ENCODE measurements around the gene ASB8. TPM values are rescaled to one million over a fixed set of nuclear protein-coding genes. Genes with fewer than 3 reads are reported as not detected.
A peak's percentile ranks its signal among the peaks of the same experiment; 100 is the strongest.

Gene ASB8
- total RNA-seq, 2 donors from 2014 or later = 35.7 to 68.6 TPM

GRCh38 chr12:48145981-48146380, 11.3 kb downstream of the ASB8 start:
- peaks cover 0 to 32% of the 10 kb centered on the region in 2 donors for H3K4me1 ChIP-seq
- H3K9me3 ChIP-seq = no peaks in the 10 kb centered on the region
- no peak overlapping the region for H3K4me3 ChIP-seq

GRCh38 chr12:48143898-48144297, 13.4 kb downstream of the ASB8 start:
- Histone ChIP-seq H3K9me3 (no peaks in the 10 kb centered on the region), H3K27ac (no peak overlapping the region), H3K4me3 (no peak overlapping the region), H3K27me3 (no peaks in the 10 kb centered on the region), H3K4me1 (peaks cover 0 to 32% of the 10 kb centered on the region in 2 donors), H3K36me3 (peaks cover 88% of the 10 kb centered on the region)
- DNase-seq (ENCODE audit: low spot score) = no peak
- TF ChIP-seq CTCF (IDR thresholded peaks at IDR 0.05) = no peak

More at GRCh38 chr12:48145981-48146380, 11.3 kb downstream of the ASB8 start:
- TF ChIP-seq CTCF (IDR thresholded peaks at IDR 0.05) = no peak
- DNase-seq (ENCODE audit: low spot score) = no peak
- peak overlapping the region; percentile 69 to 73 for H3K27ac ChIP-seq
- no peaks in the 10 kb centered on the region for H3K27me3 ChIP-seq
- H3K36me3 ChIP-seq = peaks cover 89% of the 10 kb centered on the region

- H3K4me1 ChIP-seq = peaks cover 0 to 28% of the 10 kb centered on the region in 2 donors
- TF ChIP-seq CTCF (IDR thresholded peaks at IDR 0.05) = no peak
- H3K36me3 ChIP-seq = peaks cover 88% of the 10 kb centered on the region
- no peaks in the 10 kb centered on the region for H3K27me3 ChIP-seq
- no peak for DNase-seq (ENCODE audit: low spot score)
- H3K4me3 ChIP-seq = no peak overlapping the region
- H3K27ac ChIP-seq = no peak overlapping the region
- H3K9me3 ChIP-seq = no peaks in the 10 kb centered on the region
Observed at GRCh38 chr12:48142818-48143674, 14.3 kb downstream of the ASB8 start.

GRCh38 chr12:48135027-48135426, 22.3 kb downstream of the ASB8 start:
- H3K4me3 ChIP-seq = no peak overlapping the region
- H3K36me3 ChIP-seq = peaks cover 98% of the 10 kb centered on the region
- H3K4me1 ChIP-seq = no peaks in the 10 kb centered on the region
- H3K27ac ChIP-seq = no peak overlapping the region
- no peaks in the 10 kb centered on the region for H3K27me3 ChIP-seq
- no peak for DNase-seq (ENCODE audit: low spot score)
- TF ChIP-seq CTCF (IDR thresholded peaks at IDR 0.05) = no peak
- H3K9me3 ChIP-seq = no peaks in the 10 kb centered on the region

- Histone ChIP-seq H3K4me3 (no peak overlapping the region), H3K9me3 (no peaks in the 10 kb centered on the region), H3K27me3 (no peaks in the 10 kb centered on the region), H3K27ac (no peak overlapping the region), H3K4me1 (peaks cover 0 to 4% of the 10 kb centered on the region in 2 donors), H3K36me3 (peaks cover 91% of the 10 kb centered on the region)
- no peak for TF ChIP-seq CTCF (IDR thresholded peaks at IDR 0.05)
- no peak for DNase-seq (ENCODE audit: low spot score)
Observed at GRCh38 chr12:48132826-48133225, 24.5 kb downstream of the ASB8 start.
